ENCODE measurements around the gene TSPAN9. TPM values are rescaled to one million over a fixed set of nuclear protein-coding genes. Genes with fewer than 3 reads are reported as not detected.

Gene TSPAN9
- total and polyA plus RNA-seq, 9 of the 15 experiments (the other 6 are each of a cell fraction or from before 2014, with no cell fraction given): 0.23 to 2.1 (median 0.60) TPM; not detected in 2

- Histone ChIP-seq H3K9me1 (ENCODE audit: control insufficient read depth, insufficient read depth, low read length) (no peaks in the 10 kb centered on the region), H3K4me2 (ENCODE audit: insufficient read depth, low read length) (no peak overlapping the region), H3K27me3 (ENCODE audit: control insufficient read depth in 2 of 2, insufficient read depth in 2 of 2, low read length in 2 of 2) (peaks cover 3 to 22% of the 10 kb centered on the region in 2 experiments; a peak in 3 of 5 replicates), H3K36me3 (ENCODE audit: control insufficient read depth, insufficient read depth, low read length) (no peaks in the 10 kb centered on the region), H3K9me3 (replicated peaks; ENCODE audit: control insufficient read depth, insufficient read depth, low read depth, low read length) (no peaks in the 10 kb centered on the region), H3K27ac (ENCODE audit: extremely low read depth, low read depth, low read length) (no peak overlapping the region), H2AFZ (ENCODE audit: low read depth, low read length) (no peak overlapping the region), H3K4me1 (replicated peaks in 1 of 2; ENCODE audit: control insufficient read depth in 2 of 2, insufficient read depth in 2 of 2, low read length in 2 of 2) (no peaks in the 10 kb centered on the region), H4K20me1 (replicated peaks; ENCODE audit: control insufficient read depth, insufficient read depth, low read length) (no peaks in the 10 kb centered on the region), H3K4me3 (no peak overlapping the region), H3K9ac (ENCODE audit: insufficient read depth in 1 of 2, low read depth in 2 of 2, low read length in 2 of 2) (no peak overlapping the region), H3K79me2 (ENCODE audit: control insufficient read depth, insufficient read depth, low read length) (no peaks in the 10 kb centered on the region)
- BruUV-seq (replicated peaks): no TSS peak
- ChIA-PET POLR2A (interaction anchor here (0.6 to 1.2 kb wide), 2 partner anchors 10 to 322 kb away, joined by 4 read pairs; partner anchors contain the start of gene TULP3), CTCF (ENCODE audit: low intra/inter-chr PET ratio) (no interaction called here)
- DNase-seq (ENCODE audit: extremely low read depth in 1 of 4, low spot score in 3 of 4): no peak
- intact Hi-C loops (cut with micrococcal nuclease) (no loop called here), in situ Hi-C loops (cut with MboI) (no loop called here)
- no peak for FAIRE-seq
- WGBS (ENCODE audit: insufficient coverage, low coverage, missing lambda C conversion rate): 5% methylated on average over 8 of the region's 9 CpGs
- ATAC-seq: no peak
- TF ChIP-seq E2F3 (CRISPR knock-in tag; IDR thresholded peaks at IDR 0.05): no peak
- TF ChIP-seq EZH2 (IDR thresholded peaks at IDR 0.05; ENCODE audit: borderline replicate concordance, low read depth, low read length): no peak
- TF ChIP-seq TEAD2 (tag; IDR thresholded peaks at IDR 0.05): no peak
- TF ChIP-seq MCM5 (IDR thresholded peaks at IDR 0.05; ENCODE audit: low read depth): no peak
- TF ChIP-seq, protein P1, sequence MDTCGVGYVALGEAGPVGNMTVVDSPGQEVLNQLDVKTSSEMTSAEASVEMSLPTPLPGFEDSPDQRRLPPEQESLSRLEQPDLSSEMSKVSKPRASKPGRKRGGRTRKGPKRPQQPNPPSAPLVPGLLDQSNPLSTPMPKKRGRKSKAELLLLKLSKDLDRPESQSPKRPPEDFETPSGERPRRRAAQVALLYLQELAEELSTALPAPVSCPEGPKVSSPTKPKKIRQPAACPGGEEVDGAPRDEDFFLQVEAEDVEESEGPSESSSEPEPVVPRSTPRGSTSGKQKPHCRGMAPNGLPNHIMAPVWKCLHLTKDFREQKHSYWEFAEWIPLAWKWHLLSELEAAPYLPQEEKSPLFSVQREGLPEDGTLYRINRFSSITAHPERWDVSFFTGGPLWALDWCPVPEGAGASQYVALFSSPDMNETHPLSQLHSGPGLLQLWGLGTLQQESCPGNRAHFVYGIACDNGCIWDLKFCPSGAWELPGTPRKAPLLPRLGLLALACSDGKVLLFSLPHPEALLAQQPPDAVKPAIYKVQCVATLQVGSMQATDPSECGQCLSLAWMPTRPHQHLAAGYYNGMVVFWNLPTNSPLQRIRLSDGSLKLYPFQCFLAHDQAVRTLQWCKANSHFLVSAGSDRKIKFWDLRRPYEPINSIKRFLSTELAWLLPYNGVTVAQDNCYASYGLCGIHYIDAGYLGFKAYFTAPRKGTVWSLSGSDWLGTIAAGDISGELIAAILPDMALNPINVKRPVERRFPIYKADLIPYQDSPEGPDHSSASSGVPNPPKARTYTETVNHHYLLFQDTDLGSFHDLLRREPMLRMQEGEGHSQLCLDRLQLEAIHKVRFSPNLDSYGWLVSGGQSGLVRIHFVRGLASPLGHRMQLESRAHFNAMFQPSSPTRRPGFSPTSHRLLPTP (IDR thresholded peaks at IDR 0.05; ENCODE audit: borderline replicate concordance, extremely low read depth, insufficient read length): no peak
- TF ChIP-seq NCOA1 (IDR thresholded peaks at IDR 0.05; ENCODE audit: low read depth): no peak
- TF ChIP-seq PHTF2 (CRISPR knock-in tag; IDR thresholded peaks at IDR 0.05): no peak
- TF ChIP-seq ADNP (tag; IDR thresholded peaks at IDR 0.05): no peak
- TF ChIP-seq BMI1 (IDR thresholded peaks at IDR 0.05; ENCODE audit: low read length): no peak
- no peak for TF ChIP-seq ZBTB34 (CRISPR knock-in tag; IDR thresholded peaks at IDR 0.05)
- no peak for TF ChIP-seq XRCC5 (IDR thresholded peaks at IDR 0.05; ENCODE audit: low read depth, low read length)
- no peak for TF ChIP-seq RBM34 (IDR thresholded peaks at IDR 0.05; ENCODE audit: borderline replicate concordance, insufficient read depth, low read length)
- no peak for TF ChIP-seq PYGO2 (tag; IDR thresholded peaks at IDR 0.05)
- no peak for TF ChIP-seq ZKSCAN8 (CRISPR knock-in tag; IDR thresholded peaks at IDR 0.05)
- no peak for TF ChIP-seq ELF1 (tag; IDR thresholded peaks at IDR 0.05)
- TF ChIP-seq TRIM24 (IDR thresholded peaks at IDR 0.05): no peak
- TF ChIP-seq THAP12 (CRISPR knock-in tag; IDR thresholded peaks at IDR 0.05): no peak
- TF ChIP-seq, protein P2, sequence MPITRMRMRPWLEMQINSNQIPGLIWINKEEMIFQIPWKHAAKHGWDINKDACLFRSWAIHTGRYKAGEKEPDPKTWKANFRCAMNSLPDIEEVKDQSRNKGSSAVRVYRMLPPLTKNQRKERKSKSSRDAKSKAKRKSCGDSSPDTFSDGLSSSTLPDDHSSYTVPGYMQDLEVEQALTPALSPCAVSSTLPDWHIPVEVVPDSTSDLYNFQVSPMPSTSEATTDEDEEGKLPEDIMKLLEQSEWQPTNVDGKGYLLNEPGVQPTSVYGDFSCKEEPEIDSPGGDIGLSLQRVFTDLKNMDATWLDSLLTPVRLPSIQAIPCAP (CRISPR knock-in tag; IDR thresholded peaks at IDR 0.05; ENCODE audit: borderline replicate concordance): no peak
These were observed 136.0 kb downstream of the TSPAN9 start for GRCh38 chr12:3213188-3213587.

Measured in K562 (cell line).